A549 (cell line): ENCODE data around the gene FXR2. TPM values are rescaled to one million over a fixed set of nuclear protein-coding genes. Genes with fewer than 3 reads are reported as not detected.

ENCODE experiments used
- ATAC-seq, 2 experiments: fragments of 200-7000 bp in 1 of 2; fragments of >200 bp in 1 of 2; cut with Nextera tagmentation in 1 of 2; cut with Tn5 transposase in 1 of 2; 3 replicates each; pipeline versions ENCODE4 v1.8.0 to v1.9.1; 2018 to 2020; ENCODE audit warnings: mild to moderate bottlenecking in 1 of 2, moderate library complexity in 1 of 2
- CTCF ChIA-PET: fragments of 300-600 bp; sonication (Branson Sonifier 250); formaldehyde crosslinking; extraction: SDS; loops from one replicate; lab custom pipeline; 2021; ENCODE audit warnings: antibody characterized with exemption, inconsistent platforms; lab: Yijun Ruan, JAX
- POLR2A ChIA-PET: fragments of 350-600 bp; formaldehyde crosslinking; extraction: SDS; loops from one replicate; lab custom pipeline; 2021; ENCODE audit warnings: antibody characterized with exemption, inconsistent platforms; lab: Yijun Ruan, JAX
- DNase-seq, 2 experiments: peaks; one replicate each; pipeline versions ENCODE4 v3.0.0 to v3.0.0-alpha.2; 2011 to 2016; ENCODE audit warnings: low read depth in 1 of 2, low spot score in 1 of 2
- FAIRE-seq: peaks from 2 replicates; lab custom pipeline; 2011; peaks lifted over from hg19 to GRCh38; lab: Jason Lieb, UNC
- H3K27ac ChIP-seq, 2 experiments: fragments of >200 bp; sonication (Bioruptor Twin); formaldehyde crosslinking; 3 replicates each; pipeline ENCODE4 v1.5.1; 2016 to 2017
- H3K4me1 ChIP-seq: fragments of >200 bp; sonication (Bioruptor Twin); formaldehyde crosslinking; 3 replicates; pipeline ENCODE4 v1.6.1; 2016
- H3K4me2 ChIP-seq: fragments of >200 bp; sonication (Bioruptor Twin); formaldehyde crosslinking; 3 replicates; pipeline ENCODE4 v1.6.1; 2016
- H3K4me3 ChIP-seq: fragments of >200 bp; sonication (Bioruptor Twin); formaldehyde crosslinking; 3 replicates; pipeline ENCODE4 v1.5.1; 2016
- H3K9me3 ChIP-seq: fragments of >200 bp; sonication (Bioruptor Twin); formaldehyde crosslinking; 3 replicates; pipeline ENCODE4 v1.6.1; 2016
- CBX8 ChIP-seq: fragments of 200-600 bp; sonication (generic); IDR thresholded peaks from 2 replicates; pipeline ENCODE4 v1.6.1; 2016
- CTCF ChIP-seq: fragments of >200 bp; sonication (Bioruptor Twin); formaldehyde crosslinking; IDR thresholded peaks from 3 replicates; pipeline ENCODE4 v1.5.1; 2016
- EHF ChIP-seq: fragments of 250-450 bp; sonication (Bioruptor Pico); IDR thresholded peaks from 2 replicates; pipeline ENCODE4 v1.5.0; 2020; ENCODE audit warnings: mild to moderate bottlenecking
- FOSL2 ChIP-seq, 2 experiments: fragments of 450-650 bp in 1 of 2; fragments of >200 bp in 1 of 2; sonication (Bioruptor Twin) in 1 of 2; formaldehyde crosslinking; IDR thresholded peaks; 2 replicates each; pipeline versions ENCODE4 v1.5.0 to v1.6.1; 2016 to 2020; ENCODE audit warnings: mild to moderate bottlenecking in 1 of 2, moderate library complexity in 1 of 2
- GATA3 ChIP-seq: IDR thresholded peaks from 2 replicates; pipeline ENCODE4 v1.6.1; 2012; ENCODE audit warnings: borderline replicate concordance
- JUN ChIP-seq, 2 experiments: fragments of >200 bp; sonication (Bioruptor Twin); formaldehyde crosslinking; IDR thresholded peaks; 2 replicates in 1 of 2; 3 replicates in 1 of 2; pipeline ENCODE4 v1.6.1; 2016 to 2017
- KDM5A ChIP-seq: fragments of 200-600 bp; sonication (generic); IDR thresholded peaks from 2 replicates; pipeline ENCODE4 v1.6.1; 2016; ENCODE audit warnings: antibody characterized with exemption, mild to moderate bottlenecking
- NR3C1 ChIP-seq: fragments of >200 bp; sonication (Bioruptor Twin); formaldehyde crosslinking; IDR thresholded peaks from 3 replicates; pipeline ENCODE4 v1.6.1; 2017
- PBX3 ChIP-seq: IDR thresholded peaks from 2 replicates; pipeline ENCODE4 v1.6.1; 2012
- POLR2A ChIP-seq: IDR thresholded peaks from 2 replicates; pipeline ENCODE4 v1.6.1; 2012; ENCODE audit warnings: mild to moderate bottlenecking, low read length
- POLR2AphosphoS2 ChIP-seq: conservative IDR thresholded peaks from 2 replicates; pipeline ENCODE4 v1.6.1; 2012; ENCODE audit warnings: low read length, improper control_type of control experiment, inconsistent platforms
- RAD21 ChIP-seq, 2 experiments: fragments of >200 bp in 1 of 2; sonication (Bioruptor Twin) in 1 of 2; formaldehyde crosslinking in 1 of 2; IDR thresholded peaks in 1 of 2; conservative IDR thresholded peaks in 1 of 2; 2 replicates in 1 of 2; 3 replicates in 1 of 2; pipeline ENCODE4 v1.6.1; 2012 to 2018; ENCODE audit warnings: inconsistent platforms in 1 of 2
- RARB ChIP-seq: fragments of 250-450 bp; sonication (Bioruptor Pico); IDR thresholded peaks from 2 replicates; pipeline ENCODE4 v1.8.0; 2021; ENCODE audit warnings: mild to moderate bottlenecking, moderate library complexity
- RFX5 ChIP-seq: fragments of 450-650 bp; IDR thresholded peaks from 2 replicates; pipeline ENCODE4 v1.7.1; 2014; ENCODE audit warnings: antibody characterized with exemption, mild to moderate bottlenecking, moderate library complexity
- RNF2 ChIP-seq: fragments of 200-600 bp; sonication (generic); IDR thresholded peaks from 2 replicates; pipeline ENCODE4 v1.6.1; 2016; ENCODE audit warnings: low read depth, mild to moderate bottlenecking, antibody characterized with exemption, moderate library complexity, borderline replicate concordance
- SREBF2 ChIP-seq: fragments of 450-650 bp; IDR thresholded peaks from 2 replicates; pipeline ENCODE4 v1.6.1; 2014; ENCODE audit warnings: mild to moderate bottlenecking, moderate library complexity
- ZFP36 ChIP-seq: fragments of 450-650 bp; IDR thresholded peaks from 2 replicates; pipeline ENCODE4 v1.6.1; 2014; ENCODE audit warnings: borderline replicate concordance; ENCODE audit not compliant: partially characterized antibody
- ZSCAN20 ChIP-seq: fragments of 250-450 bp; sonication (Bioruptor Pico); IDR thresholded peaks from 2 replicates; pipeline ENCODE4 v1.8.0; 2022; ENCODE audit warnings: mild to moderate bottlenecking, moderate library complexity
- WGBS: methylation state at CpG from one replicate; pipeline ENCODE4 v1.1.6; 2017; ENCODE audit errors: missing lambda C conversion rate; 5-methylcytosine and 5-hydroxymethylcytosine counted together
- polyA plus RNA-seq, 4 experiments: library from polyadenylated mRNA; depleted of rRNA in 3 of 4; stranded (reverse); fragments of >200 nt; fragmentation: RNase III in 1 of 4; extraction: RNeasy Plus Mini Kit Qiagen cat#74134 plus additional on column Dnase treatment in 1 of 4; gene quantifications; 2 replicates in 3 of 4; 3 replicates in 1 of 4; pipeline ENCODE4 v1.2.3, GENCODE V29; 2011 to 2017
- TF ChIP-seq, protein P1 (sequence below): IDR thresholded peaks from 2 replicates; pipeline ENCODE4 v1.6.1; 2012
- TF ChIP-seq, protein P2 (sequence below): fragments of >200 bp; sonication (Bioruptor Twin); formaldehyde crosslinking; IDR thresholded peaks from 3 replicates; pipeline ENCODE4 v1.6.1; 2016

The FXR2 gene
- polyA plus RNA-seq, 2 of the 4 experiments (the other 2 are of a cell fraction) = 40.7 to 45.2 TPM

DNA sequence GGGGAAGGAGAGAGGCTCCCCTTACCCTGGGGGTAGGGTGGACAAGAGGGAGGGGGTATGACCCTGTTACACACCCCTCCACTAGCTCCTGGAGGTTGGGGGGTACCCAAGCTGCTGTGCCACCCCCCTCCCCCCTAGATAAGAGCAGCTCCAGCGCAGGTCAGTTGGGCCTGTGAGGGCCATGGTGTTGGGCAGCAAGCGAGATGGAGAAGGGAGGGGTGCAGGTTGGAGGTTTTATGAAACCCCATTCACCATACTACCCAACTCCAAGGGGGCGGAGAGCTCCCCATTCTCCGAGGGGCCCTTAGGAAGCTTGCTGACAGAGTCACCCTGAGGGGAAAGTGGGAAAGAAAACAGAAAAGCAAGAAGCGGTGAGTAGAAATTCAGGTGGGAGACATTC lies 23.1 kb downstream of the FXR2 start:
- FAIRE-seq (no peak), DNase-seq (no peak), ATAC-seq (no peak)
- 91% methylated on average over 5 of the region's 5 CpGs for WGBS
- Histone ChIP-seq H3K27ac (peak overlapping the region in 1 of 2 experiments; percentile 78; a peak in 4 of 6 replicates), H3K4me2 (no peak overlapping the region; the same call in 2 of the 3 replicates), H3K4me3 (no peak overlapping the region)
- POLR2A ChIA-PET = interaction anchor here (1.9 kb wide), 1 partner anchor 96 kb away, joined by 10 read pairs; the partner anchor contains the start of gene TP53
- CTCF ChIA-PET = interaction anchor here (0.6 to 5.5 kb wide), 7 partner anchors 8 to 125 kb away, joined by 3 to 38 read pairs (median 5); partner anchors contain the start of genes CD68, MPDU1, TP53 and WRAP53
- 0 out of 2 replicates have a peak, but pooled peaks have one; percentile 44 for TF ChIP-seq POLR2AphosphoS2
- TF ChIP-seq ZSCAN20 = no peak
- TF ChIP-seq, all 56 proteins: peak for 1
- H3K4me1 ChIP-seq = peaks cover 30% of the 10 kb centered on the region
- H3K9me3 ChIP-seq = no peaks in the 10 kb centered on the region

- peak overlapping the region; percentile 44 for H3K4me2 ChIP-seq
- ATAC-seq (peak; percentile 54), DNase-seq (peak; percentile 44 to 69)
- no peak overlapping the region for H3K4me3 ChIP-seq
- POLR2A ChIA-PET = interaction anchor here (1.9 to 3.0 kb wide), 3 partner anchors 11 to 97 kb away, joined by 10 to 16 read pairs (median 12); partner anchors contain the start of genes CD68 and TP53
- TF ChIP-seq PBX3 = peak; percentile 34; the same call in 1 of the 2 replicates
- no peak for TF ChIP-seq CTCF
- TF ChIP-seq, protein P1, sequence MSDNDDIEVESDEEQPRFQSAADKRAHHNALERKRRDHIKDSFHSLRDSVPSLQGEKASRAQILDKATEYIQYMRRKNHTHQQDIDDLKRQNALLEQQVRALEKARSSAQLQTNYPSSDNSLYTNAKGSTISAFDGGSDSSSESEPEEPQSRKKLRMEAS = peak; percentile 24; the same call in 1 of the 2 replicates
- no peak for TF ChIP-seq RAD21 (conservative IDR thresholded peaks at IDR 0.05 in 1 of 2, IDR thresholded peaks at IDR 0.05 in 1 of 2)
- no peak for TF ChIP-seq RARB (CRISPR knock-in tag)
- TF ChIP-seq GATA3 = no peak
- 0 out of 5 replicates have a peak, but pooled peaks of 1 of the 2 experiments have one; percentile 26 for TF ChIP-seq JUN (IDR thresholded peaks at IDR 0.05)
- no peak for TF ChIP-seq KDM5A
- TF ChIP-seq CBX8 = no peak
- TF ChIP-seq ZFP36 = no peak
- no peak for TF ChIP-seq POLR2AphosphoS2
- no peak for TF ChIP-seq POLR2A
- TF ChIP-seq, all 56 proteins: peak for 3
- H3K27ac ChIP-seq = peak overlapping the region; percentile 50 to 78; a peak in 5 of 6 replicates
- no peak for FAIRE-seq
- CTCF ChIA-PET = interaction anchor here (1.3 to 12.1 kb wide), 7 partner anchors 13 to 235 kb away, joined by 3 to 184 read pairs (median 21); partner anchors contain the start of genes CD68, DNAH2, FXR2 and TP53
- H3K9me3 ChIP-seq = no peaks in the 10 kb centered on the region
- peaks cover 31% of the 10 kb centered on the region for H3K4me1 ChIP-seq
- WGBS = 62% methylated on average over 4 of the region's 4 CpGs
Observed at GRCh38 chr17:7590743-7591142, 24.0 kb downstream of the FXR2 start.

DNA sequence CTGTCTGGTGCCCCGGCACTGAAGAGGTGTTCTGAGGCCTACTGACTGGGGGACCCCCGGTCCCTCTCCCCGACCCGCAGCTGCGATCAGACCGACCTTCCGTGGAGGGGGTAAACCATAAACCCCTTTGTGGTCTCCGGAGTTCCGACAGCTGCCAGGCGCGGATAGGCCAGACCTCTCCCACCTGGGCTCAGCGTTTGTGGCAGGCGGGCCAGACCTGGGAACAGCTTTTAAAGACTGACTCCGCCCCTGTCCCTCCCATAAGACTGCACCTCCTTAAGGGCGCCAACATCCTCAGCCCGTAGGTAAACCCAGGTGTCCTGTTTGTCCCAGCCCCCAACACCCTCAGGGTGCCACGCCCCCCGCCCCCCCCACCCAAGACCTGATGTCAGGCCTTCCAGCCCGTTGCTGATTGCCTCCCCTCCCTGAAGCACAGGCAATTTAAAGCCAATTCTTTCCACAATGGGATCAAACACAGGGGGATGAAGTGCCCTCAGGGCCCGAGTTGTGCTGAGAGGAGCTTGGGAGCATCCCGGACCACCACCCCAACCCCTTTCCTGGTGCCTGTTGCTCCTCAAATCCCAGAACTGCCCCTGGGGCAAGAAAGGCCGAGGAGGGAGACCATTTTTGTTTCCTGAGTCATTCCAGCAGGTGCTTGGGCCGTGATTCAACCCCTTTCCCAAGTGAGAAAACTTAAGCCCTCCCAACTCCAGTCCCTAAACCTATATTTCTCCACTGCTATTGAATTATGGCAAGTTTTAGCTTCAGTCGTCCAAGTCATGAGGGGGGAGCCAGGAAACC lies 24.6 kb downstream of the FXR2 start, which contains the start of gene SOX15:
Gene SOX15 (minus strand): TSS at position 204 of the 801 bp plus-strand sequence. CDS start 418 bp downstream, outside the sequence.
- FAIRE-seq (no peak), DNase-seq (no peak), ATAC-seq (peak; percentile 1 to 10; a peak in 1 of 6 replicates)
- POLR2A ChIA-PET = interaction anchor here (0.8 to 3.0 kb wide), 5 partner anchors 10 to 97 kb away, joined by 3 to 16 read pairs (median 10); partner anchors contain the start of genes CD68, SAT2 and TP53
- Histone ChIP-seq H3K9me3 (no peaks in the 10 kb centered on the region), H3K4me1 (peaks cover 31% of the 10 kb centered on the region), H3K27ac (peak within 1 kb of the TSS; percentile 50 to 78; a peak in 5 of 6 replicates), H3K4me2 (peak within 1 kb of the TSS; percentile 44), H3K4me3 (no peak within 1 kb of the TSS)
- no peak for TF ChIP-seq RNF2
- no peak for TF ChIP-seq NR3C1
- TF ChIP-seq EHF = no peak
- TF ChIP-seq JUN (IDR thresholded peaks at IDR 0.05) = peak in 1 of 2 experiments; percentile 33; a peak in 2 of 5 replicates
- TF ChIP-seq, protein P2, sequence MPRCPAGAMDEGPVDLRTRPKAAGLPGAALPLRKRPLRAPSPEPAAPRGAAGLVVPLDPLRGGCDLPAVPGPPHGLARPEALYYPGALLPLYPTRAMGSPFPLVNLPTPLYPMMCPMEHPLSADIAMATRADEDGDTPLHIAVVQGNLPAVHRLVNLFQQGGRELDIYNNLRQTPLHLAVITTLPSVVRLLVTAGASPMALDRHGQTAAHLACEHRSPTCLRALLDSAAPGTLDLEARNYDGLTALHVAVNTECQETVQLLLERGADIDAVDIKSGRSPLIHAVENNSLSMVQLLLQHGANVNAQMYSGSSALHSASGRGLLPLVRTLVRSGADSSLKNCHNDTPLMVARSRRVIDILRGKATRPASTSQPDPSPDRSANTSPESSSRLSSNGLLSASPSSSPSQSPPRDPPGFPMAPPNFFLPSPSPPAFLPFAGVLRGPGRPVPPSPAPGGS = no peak
- TF ChIP-seq SREBF2 = no peak
- no peak for TF ChIP-seq FOSL2 (IDR thresholded peaks at IDR 0.05)
- peak; percentile 23; the same call in 1 of the 2 replicates for TF ChIP-seq FOSL2 (CRISPR knock-in tag; IDR thresholded peaks at IDR 0.05)
- TF ChIP-seq RFX5 = no peak
- CTCF ChIA-PET = interaction anchor here (0.6 to 12.1 kb wide), 23 partner anchors 11 to 234 kb away, joined by 3 to 184 read pairs (median 7); partner anchors contain the start of genes ATP1B2, CD68, DNAH2 and FXR2
- WGBS = 68% methylated on average over 22 of the region's 24 CpGs
